Neuronal stem cell (in vitro differentiated cells): ENCODE results near the gene AGAP1.

Experiments used
- DNase-seq: peaks from one replicate; pipeline ENCODE4 v3.0.0-alpha.2; 2013; ENCODE audit warnings: low spot score
- H2AFZ ChIP-seq: one replicate; pipeline ENCODE4 v1.6.1; 2013; ENCODE audit warnings: mild to moderate bottlenecking, low read length, inconsistent platforms
- H2AK5ac ChIP-seq: 2 replicates; pipeline ENCODE4 v1.6.1; 2013; ENCODE audit warnings: low read depth, mild to moderate bottlenecking, inconsistent platforms, low read length, moderate library complexity, mixed read lengths
- H2BK120ac ChIP-seq: 2 replicates; pipeline ENCODE4 v1.6.1; 2013; ENCODE audit warnings: low read depth, mild to moderate bottlenecking, inconsistent platforms, low read length, moderate library complexity, mixed read lengths
- H2BK12ac ChIP-seq: one replicate; pipeline ENCODE4 v1.6.1; 2013; ENCODE audit warnings: low read length, inconsistent platforms
- H2BK15ac ChIP-seq: 2 replicates; pipeline ENCODE4 v1.6.1; 2013; ENCODE audit warnings: mild to moderate bottlenecking, low read length, inconsistent platforms, mixed read lengths
- H2BK5ac ChIP-seq: one replicate; pipeline ENCODE4 v1.6.1; 2013; ENCODE audit warnings: inconsistent platforms, mild to moderate bottlenecking, low read length, moderate library complexity
- H3K14ac ChIP-seq: one replicate; pipeline ENCODE4 v1.6.1; 2013; ENCODE audit warnings: low read length, inconsistent platforms
- H3K18ac ChIP-seq: 2 replicates; pipeline ENCODE4 v1.6.1; 2013; ENCODE audit warnings: low read length, inconsistent platforms
- H3K23ac ChIP-seq: 2 replicates; pipeline ENCODE4 v1.6.1; 2013; ENCODE audit warnings: low read depth, mild to moderate bottlenecking, mixed read lengths, low read length, inconsistent platforms; ENCODE audit not compliant: poor library complexity
- H3K27ac ChIP-seq: replicated peaks from 3 replicates; pipeline ENCODE4 v1.5.1; 2013; ENCODE audit warnings: low read length, inconsistent platforms
- H3K27me3 ChIP-seq, 3 experiments: 2 replicates each; pipeline ENCODE4 v1.6.1; 2013; ENCODE audit warnings: low read length in 3 of 3, mild to moderate bottlenecking in 2 of 3, inconsistent platforms in 1 of 3, low read depth in 1 of 3, mixed read lengths in 1 of 3, moderate library complexity in 1 of 3; ENCODE audit not compliant: control insufficient read depth in 3 of 3, insufficient read depth in 3 of 3
- H3K36me3 ChIP-seq, 2 donors: replicated peaks in 1 of 2; 2 replicates each; pipeline ENCODE4 v1.6.1; 2013; ENCODE audit warnings: low read length in 2 of 2; ENCODE audit not compliant: control insufficient read depth in 2 of 2, insufficient read depth in 2 of 2
- H3K4ac ChIP-seq: 2 replicates; pipeline ENCODE4 v1.6.1; 2013; ENCODE audit warnings: inconsistent platforms, mild to moderate bottlenecking, low read length, moderate library complexity
- H3K4me1 ChIP-seq, 2 donors: 1 replicate in 1 of 2; 2 replicates in 1 of 2; pipeline ENCODE4 v1.6.1; 2013; ENCODE audit warnings: low read length in 2 of 2, low read depth in 1 of 2; ENCODE audit not compliant: control insufficient read depth in 2 of 2, insufficient read depth in 1 of 2
- H3K4me2 ChIP-seq: one replicate; pipeline ENCODE4 v1.6.1; 2013; ENCODE audit warnings: mild to moderate bottlenecking, low read length, inconsistent platforms; ENCODE audit not compliant: insufficient read depth, poor library complexity, severe bottlenecking
- H3K4me3 ChIP-seq, 2 donors: 2 replicates each; pipeline ENCODE4 v1.5.1; 2013; ENCODE audit warnings: low read length in 2 of 2, mild to moderate bottlenecking in 2 of 2, inconsistent platforms in 1 of 2, moderate library complexity in 1 of 2
- H3K79me1 ChIP-seq: one replicate; pipeline ENCODE4 v1.6.1; 2013; ENCODE audit warnings: low read depth, mild to moderate bottlenecking, inconsistent platforms, low read length, moderate library complexity
- H3K9ac ChIP-seq: one replicate; pipeline ENCODE4 v1.6.1; 2013; ENCODE audit warnings: mild to moderate bottlenecking, low read depth, low read length, inconsistent platforms; ENCODE audit not compliant: poor library complexity
- H3K9me3 ChIP-seq, 2 donors: replicated peaks in 1 of 2; 2 replicates each; pipeline versions ENCODE3 to v1.6.1; 2013; ENCODE audit warnings: low read length in 2 of 2, mild to moderate bottlenecking in 2 of 2, inconsistent platforms in 1 of 2, low read depth in 1 of 2, mixed read lengths in 1 of 2, moderate library complexity in 1 of 2; ENCODE audit not compliant: control insufficient read depth in 2 of 2, insufficient read depth in 1 of 2
- H4K8ac ChIP-seq: one replicate; pipeline ENCODE4 v1.6.1; 2013; ENCODE audit warnings: low read depth, mild to moderate bottlenecking, inconsistent platforms, low read length, moderate library complexity
- H4K91ac ChIP-seq: one replicate; pipeline ENCODE4 v1.6.1; 2013; ENCODE audit warnings: low read length, low read depth, mild to moderate bottlenecking, inconsistent platforms; ENCODE audit not compliant: poor library complexity
- WGBS, 2 donors: extraction: QIAGEN DNeasy Blood & Tissue Kit; methylation state at CpG; one replicate each; pipeline ENCODE4 v1.1.7; 2013; ENCODE audit warnings: missing lambda C conversion rate in 2 of 2, mixed read lengths in 1 of 2; ENCODE audit not compliant: insufficient read length in 2 of 2, insufficient replicate concordance in 1 of 2; ENCODE audit errors: extremely low coverage in 2 of 2; 5-methylcytosine and 5-hydroxymethylcytosine counted together

AGAP1 gene

GRCh38 chr2:235930701-235931100 is 436.9 kb downstream of the AGAP1 start:
- no peak overlapping the region for H3K18ac ChIP-seq
- H3K27ac ChIP-seq, result no peak overlapping the region
- H3K14ac ChIP-seq, result no peak overlapping the region
- peak overlapping the region; percentile 27 for H3K23ac ChIP-seq
- H3K9ac ChIP-seq, result no peak overlapping the region
- H3K36me3 ChIP-seq, result peaks cover 3 to 58% of the 10 kb centered on the region in 2 donors
- no peak overlapping the region for H3K4ac ChIP-seq
- H2BK15ac ChIP-seq, result no peak overlapping the region
- H2AFZ ChIP-seq, result no peak overlapping the region
- H3K4me3 ChIP-seq, result no peak overlapping the region
- H4K8ac ChIP-seq, result no peak overlapping the region
- peaks cover 0 to 9% of the 10 kb centered on the region in 2 donors for H3K4me1 ChIP-seq
- H2BK120ac ChIP-seq, result no peak overlapping the region
- H2BK5ac ChIP-seq, result no peak overlapping the region
- peaks cover 0 to 8% of the 10 kb centered on the region in 2 donors for H3K9me3 ChIP-seq
- H3K27me3 ChIP-seq, result no peaks in the 10 kb centered on the region
- no CpG with 5 or more reads among the region's 19 CpGs for WGBS, 2 donors
- DNase-seq, result no peak
- H3K4me2 ChIP-seq, result no peak overlapping the region
- H2AK5ac ChIP-seq, result no peak overlapping the region
- H2BK12ac ChIP-seq, result no peak overlapping the region
- no peaks in the 10 kb centered on the region for H3K79me1 ChIP-seq
- no peak overlapping the region for H4K91ac ChIP-seq

- Histone ChIP-seq H3K27me3 (no peaks in the 10 kb centered on the region), H3K4me3 (no peak overlapping the region), H2BK120ac (no peak overlapping the region), H3K9me3 (peaks cover 4 to 18% of the 10 kb centered on the region in 2 donors), H2BK12ac (no peak overlapping the region), H2AK5ac (no peak overlapping the region), H3K23ac (peak overlapping the region; percentile 52), H3K9ac (no peak overlapping the region), H2BK15ac (no peak overlapping the region), H3K27ac (no peak overlapping the region), H2BK5ac (no peak overlapping the region), H4K8ac (no peak overlapping the region), H3K4me1 (peaks cover 0 to 13% of the 10 kb centered on the region in 2 donors), H3K18ac (no peak overlapping the region), H3K79me1 (no peaks in the 10 kb centered on the region), H3K36me3 (peaks cover 6 to 68% of the 10 kb centered on the region in 2 donors), H3K4me2 (no peak overlapping the region), H3K4ac (no peak overlapping the region), H4K91ac (no peak overlapping the region), H3K14ac (no peak overlapping the region), H2AFZ (no peak overlapping the region)
- DNase-seq, result no peak
- WGBS, 2 donors, result no CpG with 5 or more reads among the region's 15 CpGs
These were observed 437.8 kb downstream of the AGAP1 start for GRCh38 chr2:235931676-235932075.

DNA sequence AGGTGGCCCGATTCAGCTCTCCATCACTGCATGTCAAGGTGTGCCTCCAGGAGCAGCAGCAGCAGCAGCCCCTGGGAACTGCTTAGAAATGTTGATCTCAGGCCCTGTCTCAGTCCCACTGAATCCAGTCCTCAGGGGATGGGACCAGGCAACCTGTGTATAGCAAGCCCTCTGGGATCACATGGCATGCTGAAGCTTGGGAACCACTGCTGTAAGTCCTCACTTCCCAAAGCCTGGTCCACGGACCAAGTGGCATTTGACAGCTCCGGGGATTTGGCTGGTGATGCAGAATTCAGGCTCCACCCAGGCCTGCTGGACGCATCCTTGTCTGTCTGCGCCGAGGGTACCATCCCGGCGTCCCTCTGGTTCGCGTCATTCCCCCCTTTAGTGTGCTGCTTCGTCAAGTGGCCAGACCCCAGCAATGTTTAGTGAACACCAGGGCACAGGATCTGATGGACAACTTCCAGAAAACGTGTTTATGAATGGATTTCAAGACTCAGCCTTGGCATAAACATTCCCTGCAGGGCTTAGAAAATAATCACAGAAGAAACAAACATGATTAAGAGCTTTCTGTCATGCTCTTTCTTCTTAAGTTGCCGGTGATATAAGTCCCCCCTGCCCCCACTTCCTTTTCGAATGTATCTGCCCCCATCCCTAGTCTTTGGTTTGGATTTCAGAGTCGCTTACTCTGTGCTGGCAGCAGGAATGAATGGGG is 440.4 kb downstream of the AGAP1 start:
- H3K18ac ChIP-seq, result peak overlapping the region; percentile 20
- no peak overlapping the region for H3K4me3 ChIP-seq
- H3K4me2 ChIP-seq, result no peak overlapping the region

GRCh38 chr2:235934774-235935484 is 441.1 kb downstream of the AGAP1 start:
- Histone ChIP-seq H3K4ac (no peak overlapping the region), H3K4me2 (no peak overlapping the region), H4K91ac (no peak overlapping the region), H3K23ac (no peak overlapping the region), H3K18ac (no peak overlapping the region), H2AK5ac (no peak overlapping the region), H3K9me3 (peaks cover 4 to 18% of the 10 kb centered on the region in 2 donors), H3K27me3 (no peaks in the 10 kb centered on the region), H2BK12ac (no peak overlapping the region), H2BK15ac (no peak overlapping the region), H3K79me1 (no peaks in the 10 kb centered on the region), H3K9ac (no peak overlapping the region), H3K4me3 (no peak overlapping the region), H2BK120ac (no peak overlapping the region), H3K27ac (no peak overlapping the region), H3K4me1 (peaks cover 7 to 13% of the 10 kb centered on the region in 2 donors), H3K36me3 (peaks cover 11 to 83% of the 10 kb centered on the region in 2 donors), H3K14ac (no peak overlapping the region), H4K8ac (no peak overlapping the region), H2BK5ac (no peak overlapping the region), H2AFZ (no peak overlapping the region)
- no CpG with 5 or more reads among the region's 16 CpGs for WGBS, 2 donors
- no peak for DNase-seq

More for the DNA sequence above, 440.4 kb downstream of the AGAP1 start:
- Histone ChIP-seq H3K4ac (no peak overlapping the region), H4K8ac (no peak overlapping the region), H3K23ac (no peak overlapping the region), H3K36me3 (peaks cover 9 to 83% of the 10 kb centered on the region in 2 donors), H3K9ac (no peak overlapping the region), H3K14ac (no peak overlapping the region), H2BK15ac (no peak overlapping the region), H3K4me1 (peaks cover 0 to 13% of the 10 kb centered on the region in 2 donors), H2BK5ac (no peak overlapping the region), H2BK120ac (no peak overlapping the region), H2AK5ac (no peak overlapping the region), H2BK12ac (no peak overlapping the region), H3K79me1 (no peaks in the 10 kb centered on the region), H2AFZ (no peak overlapping the region), H3K27ac (no peak overlapping the region), H3K27me3 (no peaks in the 10 kb centered on the region), H3K9me3 (peaks cover 4 to 18% of the 10 kb centered on the region in 2 donors), H4K91ac (no peak overlapping the region)
- no CpG with 5 or more reads among the region's 15 CpGs for WGBS, 2 donors
- no peak for DNase-seq
